HG03439 (cell line): ENCODE measurements around the gene TMEM192.
"Not testable (repeated sequence)": the region's sequence is repeated elsewhere in the genome, so short reads cannot be mapped to it uniquely, and the experiment has no call there.

Experiments
- ATAC-seq: cut with Tn5 transposase; IDR thresholded peaks from one replicate; pipeline ENCODE4 v1.9.1; 2021; ENCODE audit warnings: mild to moderate bottlenecking, moderate library complexity; ENCODE audit not compliant: unreplicated experiment

TMEM192 gene

DNA sequence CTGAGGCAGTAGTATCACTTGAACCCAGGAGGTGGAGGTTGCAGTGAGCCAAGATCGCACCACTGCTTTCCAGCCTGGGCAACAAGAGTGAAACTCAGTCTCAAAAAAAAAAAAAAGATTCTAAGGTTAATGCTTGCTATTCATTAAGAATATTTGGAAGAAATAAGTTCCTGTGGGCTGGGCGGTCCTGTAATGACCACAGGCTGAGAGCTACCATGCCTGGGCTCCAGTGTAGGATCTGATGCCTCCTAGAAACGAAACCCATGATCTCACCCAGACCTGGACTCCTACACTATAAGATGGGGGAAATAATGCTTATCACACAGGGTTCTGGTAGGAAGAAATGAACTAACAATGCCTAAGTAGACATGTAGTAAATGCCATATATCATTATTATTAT lies 17.8 kb downstream of the TMEM192 start:
- ATAC-seq, result no peak

GRCh38 chr4:165092187-165092586 lies 20.5 kb downstream of the TMEM192 start:
- not testable (repeated sequence) for ATAC-seq

DNA sequence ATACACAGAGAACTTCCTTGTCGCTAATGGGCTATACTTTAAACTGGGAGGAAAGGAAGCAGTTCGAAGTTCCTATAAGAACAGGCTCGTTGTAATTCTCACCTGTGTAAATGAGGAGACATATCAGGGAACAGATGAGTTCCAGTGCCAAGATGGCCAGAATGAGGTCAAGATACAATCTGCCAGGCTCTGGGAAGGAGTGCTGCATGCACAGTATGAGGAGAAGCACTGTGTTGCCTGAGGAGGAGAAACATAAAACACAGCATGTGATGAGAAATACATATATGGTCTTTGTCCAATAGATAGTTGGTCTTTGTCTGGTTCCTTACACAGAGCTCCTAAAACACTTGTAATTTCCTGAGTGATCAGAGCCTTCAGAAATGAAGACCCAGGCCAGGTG lies 24.3 kb downstream of the TMEM192 start:
- ATAC-seq, result no peak

- ATAC-seq, result no peak
Measured at GRCh38 chr4:165085946-165086345, 26.7 kb downstream of the TMEM192 start.

DNA sequence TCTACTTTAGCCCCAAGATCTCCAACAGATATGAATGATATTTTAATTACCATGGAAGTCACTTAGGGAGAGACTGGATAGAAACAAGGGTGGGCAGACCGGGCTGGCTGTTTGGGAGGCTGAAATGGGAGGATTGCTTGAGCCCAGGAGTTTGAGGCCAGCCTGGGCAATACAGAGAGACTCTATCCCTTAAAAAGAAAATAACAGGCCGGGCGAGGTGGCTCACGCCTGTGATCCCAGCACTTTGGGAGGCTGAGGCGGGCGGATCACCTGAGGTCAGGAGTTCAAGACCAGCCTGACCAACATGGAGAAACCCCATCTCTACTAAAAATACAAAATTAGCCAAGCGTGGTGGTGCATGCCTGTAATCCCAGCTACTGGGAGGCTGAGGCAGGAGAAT lies 27.9 kb downstream of the TMEM192 start:
- ATAC-seq, result not testable (repeated sequence)

DNA sequence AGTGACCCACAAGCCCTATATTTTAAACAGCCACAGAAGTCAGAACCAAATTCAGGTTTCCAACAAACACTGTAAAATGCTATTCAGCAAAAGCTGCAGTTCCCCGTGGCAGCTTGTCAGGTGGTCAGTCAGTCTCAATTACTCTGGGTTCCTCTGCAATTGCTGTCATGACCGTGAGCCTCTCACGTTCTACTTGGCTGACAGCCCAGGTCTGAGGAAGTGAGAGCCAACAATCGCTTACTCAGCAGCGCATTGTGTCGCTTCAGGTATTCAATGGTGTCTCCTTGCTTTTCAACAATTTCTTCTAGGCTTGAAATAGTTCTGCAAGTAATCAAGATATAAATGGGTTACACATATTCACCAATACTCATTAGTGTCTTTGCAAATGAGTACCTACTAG lies 33.2 kb downstream of the TMEM192 start:
- no peak for ATAC-seq

GRCh38 chr4:165077034-165077578 lies 35.6 kb downstream of the TMEM192 start:
- no peak for ATAC-seq

GRCh38 chr4:165073346-165073745 lies 39.3 kb downstream of the TMEM192 start:
- not testable (repeated sequence) for ATAC-seq

DNA sequence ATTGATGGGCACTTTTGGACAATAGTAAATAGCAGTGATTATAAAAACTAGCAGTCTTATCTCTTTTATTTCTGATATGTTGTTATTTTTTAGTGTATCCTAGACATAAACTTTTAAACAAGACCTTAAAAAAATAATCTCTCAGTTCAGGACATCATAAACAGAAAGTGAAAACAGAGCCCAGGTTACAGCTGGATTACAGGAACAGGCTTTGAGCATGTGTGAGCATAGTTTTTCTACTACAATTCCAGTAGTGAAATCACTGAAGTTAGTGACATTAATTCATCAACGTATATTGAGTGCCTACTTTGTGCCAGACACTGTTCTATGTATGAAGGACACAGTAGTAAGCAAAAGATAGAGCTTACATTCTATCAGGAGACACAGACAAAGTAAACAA lies 42.1 kb downstream of the TMEM192 start:
- ATAC-seq, result no peak

DNA sequence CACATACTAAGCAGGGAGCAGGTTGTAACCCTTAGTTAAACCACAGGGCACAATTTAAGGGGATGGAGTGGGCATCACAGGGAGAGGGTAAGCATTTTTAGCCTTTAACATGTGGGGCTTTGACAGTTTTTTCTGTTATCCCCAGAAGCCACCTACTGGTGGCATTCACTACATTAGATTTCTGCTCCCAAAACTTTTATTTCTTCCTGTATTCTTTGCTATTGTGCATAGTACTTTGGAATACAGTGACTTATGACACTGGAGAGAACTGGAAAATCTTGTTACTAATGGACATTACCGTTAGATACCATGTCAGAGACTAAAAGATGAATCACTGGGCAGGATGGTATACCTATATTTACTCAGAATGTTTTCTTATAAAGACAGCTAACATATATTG lies 51.7 kb downstream of the TMEM192 start:
- ATAC-seq, result no peak

GRCh38 chr4:165059386-165059785 lies 53.3 kb downstream of the TMEM192 start:
- ATAC-seq, result no peak

- ATAC-seq, result no peak
Measured at GRCh38 chr4:165058666-165059065, 54.0 kb downstream of the TMEM192 start.

DNA sequence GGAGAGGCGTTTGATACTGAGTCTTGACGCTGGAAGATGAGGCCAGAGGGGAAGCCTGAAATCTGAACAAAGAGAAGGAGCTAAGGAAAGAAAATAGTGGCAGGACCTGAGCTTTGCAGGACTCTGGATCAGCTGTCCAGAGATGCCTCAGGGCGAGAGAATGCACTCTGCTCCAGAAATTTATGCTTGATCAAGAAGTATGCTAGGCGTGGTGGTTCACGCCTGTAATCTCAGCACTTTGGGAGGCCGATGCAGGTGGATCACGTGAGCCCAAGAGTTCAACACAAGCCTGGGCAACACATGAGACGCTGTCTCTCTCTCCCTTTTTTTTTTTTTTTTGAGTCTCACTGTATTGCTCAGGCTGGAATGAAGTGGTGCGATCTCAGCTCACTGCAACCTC lies 57.1 kb downstream of the TMEM192 start:
- no peak for ATAC-seq

GRCh38 chr4:165053645-165054044 lies 59.0 kb downstream of the TMEM192 start, which contains the start of gene TRIM75:
TSS of gene TRIM75 (plus strand) at chr4:165053866. CDS start at chr4:165059148, 5,282 bp downstream.
- no peak for ATAC-seq

- no peak for ATAC-seq
Measured at GRCh38 chr4:165052627-165053026, 60.0 kb downstream of the TMEM192 start.

- ATAC-seq, result no peak
Measured at GRCh38 chr4:165048170-165048569, 64.5 kb downstream of the TMEM192 start.

DNA sequence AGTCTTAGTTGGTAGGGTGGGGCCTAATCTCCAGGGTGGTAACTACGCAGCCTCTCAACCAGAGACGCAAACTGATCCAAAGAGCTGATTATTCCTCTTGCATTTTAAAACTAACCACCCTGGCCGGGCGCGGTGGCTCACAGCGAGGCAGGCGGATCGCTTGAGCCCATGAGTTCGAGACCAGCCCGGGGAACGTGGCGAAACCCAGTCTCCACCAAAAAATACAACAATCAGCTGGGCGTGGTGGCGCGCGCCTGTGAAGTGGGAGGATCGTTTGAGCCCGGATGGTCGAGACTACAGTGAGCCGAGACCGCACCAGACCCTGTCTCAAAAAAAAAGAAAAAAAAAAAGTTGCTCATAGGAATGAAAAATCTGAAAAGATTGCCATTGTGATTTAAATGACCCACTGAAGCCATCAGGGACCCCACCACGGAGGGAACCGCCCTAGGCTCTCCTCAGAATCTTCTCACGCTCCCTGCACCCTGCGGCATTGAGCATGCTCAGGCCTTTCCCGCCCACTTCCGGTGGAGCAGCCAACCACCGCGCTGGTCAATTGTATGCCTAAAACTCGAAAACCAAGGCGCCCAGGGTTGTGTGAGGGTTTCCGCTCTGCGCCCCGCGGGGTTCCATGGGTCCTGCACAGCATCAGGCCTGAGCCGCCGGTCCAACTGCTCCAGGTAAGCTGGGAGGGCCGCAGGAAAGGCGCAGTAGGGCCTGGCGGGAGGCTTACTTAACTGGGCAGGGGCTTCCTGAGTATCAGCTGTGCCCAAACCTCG lies 81.0 kb downstream of the TMEM192 start, which contains the start of gene TRIM60:
TRIM60 (plus strand) TSS at position 564 of the 776 bp plus-strand sequence. CDS start 8,074 bp downstream, outside the sequence.
- ATAC-seq, result no peak

DNA sequence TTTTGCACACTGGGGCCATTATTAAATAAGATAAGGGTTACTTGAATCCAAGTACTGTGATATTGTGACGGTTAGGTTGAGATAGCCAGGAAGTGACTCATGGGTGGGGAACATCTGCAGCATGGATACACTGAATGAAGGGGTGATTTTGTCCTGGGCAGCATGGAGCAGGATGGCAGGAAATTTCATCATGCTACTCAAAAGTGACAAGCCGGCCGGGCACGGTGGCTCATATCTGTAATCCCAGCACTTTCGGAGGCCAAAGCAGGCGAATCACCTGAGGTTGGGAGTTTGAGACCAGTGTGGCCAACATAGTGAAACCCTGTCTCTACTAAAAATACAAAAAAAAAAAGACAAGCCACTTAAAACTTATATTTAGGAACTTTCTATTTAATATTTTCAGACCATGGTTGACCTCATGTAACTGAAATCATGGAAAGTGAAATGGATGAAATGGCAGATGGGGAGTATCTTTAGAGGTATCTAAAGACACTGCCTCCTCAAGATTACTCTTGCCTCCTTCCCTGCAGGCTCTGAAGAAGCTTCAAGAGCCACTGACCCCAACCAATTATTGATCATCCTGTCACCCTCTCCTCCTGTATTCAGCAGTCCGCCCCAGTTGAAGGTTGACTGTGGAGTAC lies 84.8 kb downstream of the TMEM192 start:
- ATAC-seq, result no peak

- ATAC-seq, result not testable (repeated sequence)
Measured at GRCh38 chr4:165025782-165026181, 86.9 kb downstream of the TMEM192 start.
